H1 (cell line): ENCODE results near the gene MACROH2A1. TPM values are rescaled to one million over a fixed set of nuclear protein-coding genes. Genes with fewer than 3 reads are reported as not detected.

Experiments
- CTCF ChIA-PET: fragments of 300-600 bp; sonication (Branson Sonifier 250); formaldehyde crosslinking; loops from one replicate; lab custom pipeline; 2021; ENCODE audit not compliant: partially characterized antibody; lab: Charles Lee
- POLR2A ChIA-PET: fragments of 300-600 bp; sonication (Branson Sonifier 250); formaldehyde crosslinking; loops from one replicate; lab custom pipeline; 2021; ENCODE audit warnings: inconsistent platforms; ENCODE audit not compliant: partially characterized antibody; lab: Charles Lee
- DNase-seq, 2 experiments: peaks; one replicate each; pipeline versions ENCODE4 v3.0.0 to v3.0.0-alpha.2; 2010 to 2022; ENCODE audit warnings: low spot score in 2 of 2, low read depth in 1 of 2, mixed read lengths in 1 of 2
- FAIRE-seq: peaks from 2 replicates; lab custom pipeline; 2011; peaks lifted over from hg19 to GRCh38; lab: Jason Lieb, UNC
- H2AFZ ChIP-seq: 2 replicates; pipeline ENCODE4 v1.8.1; 2012; ENCODE audit warnings: low read length, inconsistent platforms
- H2AK5ac ChIP-seq: 2 replicates; pipeline ENCODE4 v1.6.1; 2013; ENCODE audit warnings: low read depth, low read length
- H2BK120ac ChIP-seq: replicated peaks from 2 replicates; pipeline ENCODE3; 2013; ENCODE audit warnings: low read depth, low read length, inconsistent platforms
- H2BK12ac ChIP-seq: 2 replicates; pipeline ENCODE4 v1.6.1; 2013; ENCODE audit warnings: low read depth, low read length
- H2BK15ac ChIP-seq: 2 replicates; pipeline ENCODE4 v1.6.1; 2013; ENCODE audit warnings: low read length
- H2BK20ac ChIP-seq: 2 replicates; pipeline ENCODE4 v1.6.1; 2013; ENCODE audit warnings: low read length
- H2BK5ac ChIP-seq: 2 replicates; pipeline ENCODE4 v1.6.1; 2013; ENCODE audit warnings: low read depth, low read length
- H3K14ac ChIP-seq: 2 replicates; pipeline ENCODE4 v1.6.1; 2013; ENCODE audit warnings: inconsistent platforms; ENCODE audit not compliant: insufficient read length
- H3K18ac ChIP-seq: 2 replicates; pipeline ENCODE4 v1.6.1; 2013; ENCODE audit warnings: low read length; ENCODE audit errors: extremely low read depth
- H3K23ac ChIP-seq: 2 replicates; pipeline ENCODE4 v1.6.1; 2013; ENCODE audit warnings: inconsistent platforms; ENCODE audit not compliant: insufficient read length
- H3K23me2 ChIP-seq: 2 replicates; pipeline ENCODE4 v1.6.1; 2013; ENCODE audit warnings: low read depth, low read length
- H3K27ac ChIP-seq: 2 replicates; pipeline ENCODE4 v1.6.1; 2011; ENCODE audit warnings: low read depth, low read length, inconsistent platforms
- H3K27me3 ChIP-seq, 4 experiments: replicated peaks in 1 of 4; 1 replicate in 1 of 4; 2 replicates in 3 of 4; pipeline versions ENCODE4 v1.6.1 to v1.8.1; 2011 to 2013; ENCODE audit warnings: low read length in 3 of 4, mild to moderate bottlenecking in 3 of 4, inconsistent platforms in 2 of 4, mixed read lengths in 2 of 4, moderate library complexity in 1 of 4; ENCODE audit not compliant: control insufficient read depth in 3 of 4, insufficient read depth in 3 of 4; ENCODE audit errors: extremely low read depth in 1 of 4
- H3K36me3 ChIP-seq, 4 experiments: 2 replicates each; pipeline versions ENCODE4 v1.6.1 to v1.8.1; 2011 to 2013; ENCODE audit warnings: mild to moderate bottlenecking in 4 of 4, low read length in 3 of 4, moderate library complexity in 2 of 4, control low read depth in 1 of 4, inconsistent platforms in 1 of 4; ENCODE audit not compliant: insufficient read depth in 4 of 4, control insufficient read depth in 2 of 4
- H3K4ac ChIP-seq: replicated peaks from 2 replicates; pipeline ENCODE3; 2013; ENCODE audit warnings: low read length, low read depth, mixed read lengths, inconsistent platforms; ENCODE audit not compliant: insufficient read length
- H3K4me1 ChIP-seq, 4 experiments: replicated peaks in 1 of 4; 1 replicate in 1 of 4; 2 replicates in 3 of 4; pipeline versions ENCODE4 v1.6.1 to v1.8.1; 2011 to 2013; ENCODE audit warnings: low read length in 3 of 4, inconsistent platforms in 2 of 4, mixed read lengths in 1 of 4; ENCODE audit not compliant: insufficient read depth in 4 of 4, control insufficient read depth in 3 of 4
- H3K4me2 ChIP-seq, 2 experiments: 2 replicates each; pipeline versions ENCODE4 v1.6.1 to v1.8.1; 2011 to 2013; ENCODE audit warnings: low read depth in 2 of 2, low read length in 2 of 2, control low read depth in 1 of 2, inconsistent platforms in 1 of 2, mild to moderate bottlenecking in 1 of 2; ENCODE audit not compliant: insufficient read depth in 1 of 2
- H3K4me3 ChIP-seq, 4 experiments: fragments of 200-600, 300-600 bp in 1 of 4; sonication (generic), shearing (Covaris generic), sonication (Bioruptor Twin) in 1 of 4; 2 replicates each; pipeline versions ENCODE4 v1.5.1 to v1.8.1; 2011 to 2016; ENCODE audit warnings: low read length in 4 of 4, low read depth in 3 of 4, control low read depth in 2 of 4, inconsistent platforms in 2 of 4, mild to moderate bottlenecking in 2 of 4, mixed read lengths in 1 of 4, moderate library complexity in 1 of 4; ENCODE audit not compliant: insufficient read depth in 2 of 4; ENCODE audit errors: extremely low read depth in 1 of 4
- H3K56ac ChIP-seq: replicated peaks from 2 replicates; pipeline ENCODE3; 2013; ENCODE audit warnings: low read depth, mild to moderate bottlenecking, mixed read lengths, low read length, inconsistent platforms; ENCODE audit not compliant: insufficient read length
- H3K79me1 ChIP-seq: 2 replicates; pipeline ENCODE4 v1.6.1; 2013; ENCODE audit warnings: low read depth, low read length, control low read depth
- H3K79me2 ChIP-seq, 2 experiments: 2 replicates each; pipeline versions ENCODE4 v1.6.1 to v1.8.1; 2012 to 2013; ENCODE audit warnings: low read length in 2 of 2, mild to moderate bottlenecking in 2 of 2, inconsistent platforms in 1 of 2; ENCODE audit not compliant: insufficient read depth in 2 of 2, control insufficient read depth in 1 of 2
- H3K9ac ChIP-seq, 4 experiments: replicated peaks in 1 of 4; 1 replicate in 1 of 4; 2 replicates in 3 of 4; pipeline versions ENCODE4 v1.6.1 to v1.8.1; 2011 to 2013; ENCODE audit warnings: low read depth in 3 of 4, low read length in 3 of 4, control low read depth in 2 of 4, mild to moderate bottlenecking in 2 of 4, moderate library complexity in 2 of 4, inconsistent platforms in 1 of 4; ENCODE audit errors: extremely low read depth in 1 of 4
- H3K9me3 ChIP-seq, 2 experiments: 2 replicates each; pipeline versions ENCODE4 v1.6.1 to v1.8.1; 2012 to 2013; ENCODE audit warnings: mild to moderate bottlenecking in 2 of 2, moderate library complexity in 2 of 2, control low read depth in 1 of 2, inconsistent platforms in 1 of 2, low read depth in 1 of 2, low read length in 1 of 2, mixed read lengths in 1 of 2; ENCODE audit not compliant: insufficient read depth in 2 of 2
- H4K20me1 ChIP-seq, 2 experiments: replicated peaks in 1 of 2; 2 replicates each; pipeline versions ENCODE3 to v1.8.1; 2011 to 2013; ENCODE audit warnings: inconsistent platforms in 2 of 2, low read length in 2 of 2, mild to moderate bottlenecking in 1 of 2; ENCODE audit not compliant: insufficient read depth in 2 of 2, control insufficient read depth in 1 of 2
- H4K5ac ChIP-seq: 2 replicates; pipeline ENCODE4 v1.6.1; 2013; ENCODE audit warnings: low read length, low read depth, mixed read lengths, inconsistent platforms; ENCODE audit not compliant: insufficient read length
- H4K8ac ChIP-seq: 2 replicates; pipeline ENCODE4 v1.8.0; 2013; ENCODE audit warnings: mild to moderate bottlenecking, moderate library complexity, low read length, inconsistent platforms; ENCODE audit not compliant: insufficient read depth; ENCODE audit errors: extremely low read depth
- H4K91ac ChIP-seq: replicated peaks from 2 replicates; pipeline ENCODE3; 2013; ENCODE audit warnings: low read length, mixed read lengths, inconsistent platforms; ENCODE audit not compliant: insufficient read length
- BCL11A ChIP-seq, 2 experiments: IDR thresholded peaks; one replicate each; pipeline ENCODE4 v1.6.1; 2011; ENCODE audit warnings: low read depth in 2 of 2, low read length in 2 of 2, mild to moderate bottlenecking in 2 of 2
- CTCF ChIP-seq, 3 experiments: IDR thresholded peaks; 1 replicate in 2 of 3; 2 replicates in 1 of 3; pipeline versions ENCODE4 v1.5.1 to v1.6.1; 2011; ENCODE audit warnings: low read length in 3 of 3, mild to moderate bottlenecking in 3 of 3, inconsistent platforms in 2 of 3, low read depth in 1 of 3, moderate library complexity in 1 of 3; ENCODE audit not compliant: insufficient read depth in 1 of 3; ENCODE audit errors: control extremely low read depth in 1 of 3
- E2F6 ChIP-seq: IDR thresholded peaks from 2 replicates; pipeline ENCODE4 v1.6.1; 2012; ENCODE audit warnings: inconsistent platforms
- RAD21 ChIP-seq, 2 experiments: IDR thresholded peaks in 1 of 2; conservative IDR thresholded peaks in 1 of 2; 2 replicates each; pipeline ENCODE4 v1.6.1; 2011; ENCODE audit warnings: low read depth in 2 of 2, low read length in 2 of 2, improper control_type of control experiment in 1 of 2, inconsistent platforms in 1 of 2, mild to moderate bottlenecking in 1 of 2, moderate library complexity in 1 of 2
- SIN3A ChIP-seq, 2 experiments: IDR thresholded peaks in 1 of 2; conservative IDR thresholded peaks in 1 of 2; 2 replicates each; pipeline ENCODE4 v1.6.1; 2011 to 2012; ENCODE audit warnings: low read length in 2 of 2, improper control_type of control experiment in 1 of 2, low read depth in 1 of 2, mild to moderate bottlenecking in 1 of 2
- WGBS, 2 experiments: shearing (Covaris generic) in 1 of 2; methylation state at CpG; one replicate each; pipeline versions ENCODE4 v1.1.6 to v1.1.7; 2013 to 2015; ENCODE audit warnings: low lambda C conversion rate in 2 of 2, mixed read lengths in 2 of 2, inconsistent platforms in 1 of 2, low coverage in 1 of 2, missing lambda C conversion rate in 1 of 2; ENCODE audit not compliant: insufficient replicate concordance in 2 of 2, insufficient coverage in 1 of 2, insufficient read length in 1 of 2; ENCODE audit errors: extremely low coverage in 1 of 2, missing lambda C conversion rate in 1 of 2; 5-methylcytosine and 5-hydroxymethylcytosine counted together
- polyA plus RNA-seq, 7 experiments: library from polyadenylated mRNA; depleted of rRNA in 3 of 7; stranded (reverse) in 5 of 7; unstranded in 2 of 7; fragments of >200 nt in 5 of 7; fragments of 200-250 nt in 2 of 7; gene quantifications; 1 replicate in 5 of 7; 2 replicates in 1 of 7; 4 replicates in 1 of 7; pipeline versions ENCODE4 v1.2.1 to v1.2.3, GENCODE V29; 2011 to 2013; ENCODE audit warnings: missing spikeins in 2 of 7, mixed read lengths in 2 of 7
- total RNA-seq: library from RNA; stranded (reverse); fragmentation: NEBNext Ultra II Directional; extraction: Animal tissue kit (Norgen Biotek cat#: 25700); gene quantifications from 2 replicates; pipeline ENCODE4 v1.2.1, GENCODE V29; 2021

The MACROH2A1 gene
- total and polyA plus RNA-seq, 2 of the 8 experiments (the other 6 are each of a cell fraction or from before 2014, with no cell fraction given) = 60.0 to 92.3 TPM

DNA sequence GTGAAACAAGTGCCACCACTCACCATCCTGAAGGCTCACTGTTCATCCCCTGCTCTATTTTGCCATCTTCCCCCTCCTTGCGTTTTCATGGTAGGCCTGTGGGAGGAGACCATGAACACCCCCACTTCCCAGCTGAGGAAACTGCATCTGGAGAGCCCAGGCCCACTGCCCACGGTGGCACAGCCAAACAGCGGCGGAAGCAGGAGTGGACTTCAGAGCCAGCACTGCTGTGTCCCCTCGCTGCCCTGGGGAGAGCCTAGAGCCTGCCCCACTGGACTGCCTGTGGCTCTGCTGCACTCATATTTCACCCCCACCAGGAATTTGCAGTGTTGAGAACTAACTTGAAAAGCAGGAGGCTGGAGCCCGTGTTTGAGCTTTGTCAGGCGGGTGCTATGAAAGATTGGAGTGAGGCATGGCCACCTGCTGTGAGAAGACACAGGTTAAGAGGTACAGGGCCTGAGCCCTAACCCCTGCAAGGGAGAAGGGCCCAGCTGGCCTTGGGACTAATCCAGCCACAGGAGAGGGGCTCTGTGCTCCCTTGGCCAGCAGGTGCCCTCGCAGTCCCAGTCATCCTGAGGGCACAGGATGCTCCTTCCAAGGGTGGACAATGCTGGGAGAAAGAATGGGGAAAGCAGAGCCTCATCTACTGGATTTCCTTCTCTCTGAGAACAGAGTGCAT is 79.0 kb downstream of the MACROH2A1 start:
- H3K14ac ChIP-seq = no peak overlapping the region
- H3K23ac ChIP-seq = no peak overlapping the region
- H3K36me3 ChIP-seq = no peaks in the 10 kb centered on the region
- H4K5ac ChIP-seq = no peak overlapping the region
- no peak overlapping the region for H2BK120ac ChIP-seq
- H3K9me3 ChIP-seq = 0 out of 4 replicates have a peak, but pooled peaks cover 0 to 2% of the 10 kb centered on the region in 2 experiments
- H3K79me2 ChIP-seq = no peaks in the 10 kb centered on the region
- H2AK5ac ChIP-seq = no peak overlapping the region; the same call in 1 of the 2 replicates
- no peaks in the 10 kb centered on the region for H3K27me3 ChIP-seq
- no peak overlapping the region for H2AFZ ChIP-seq
- FAIRE-seq = no peak
- no peaks in the 10 kb centered on the region; a peak in 1 of 7 replicates for H3K4me1 ChIP-seq
- no peak overlapping the region for H3K18ac ChIP-seq
- H4K91ac ChIP-seq = no peak overlapping the region
- H3K4me3 ChIP-seq = no peak overlapping the region
- no peaks in the 10 kb centered on the region for H3K79me1 ChIP-seq
- no peak overlapping the region for H2BK20ac ChIP-seq
- H2BK12ac ChIP-seq = no peak overlapping the region
- H4K20me1 ChIP-seq = peaks cover 0 to 3% of the 10 kb centered on the region in 2 experiments
- H3K9ac ChIP-seq = no peak overlapping the region
- H3K4ac ChIP-seq = no peak overlapping the region
- no peak overlapping the region for H3K27ac ChIP-seq
- WGBS, 2 experiments = 73% methylated on average over 8 of the region's 8 CpGs; no CpG with 5 or more reads in 1 of the 2 experiments
- H3K23me2 ChIP-seq = no peaks in the 10 kb centered on the region
- H2BK5ac ChIP-seq = no peak overlapping the region
- H4K8ac ChIP-seq = no peak overlapping the region
- H3K56ac ChIP-seq = no peak overlapping the region
- ChIA-PET POLR2A (no interaction called here), CTCF (interaction anchor here (0.6 to 1.9 kb wide), 9 partner anchors 9 to 403 kb away, joined by 3 to 9 read pairs (median 3); no protein-coding TSS in a partner anchor)
- H2BK15ac ChIP-seq = no peak overlapping the region
- TF ChIP-seq SIN3A (conservative IDR thresholded peaks at IDR 0.05 in 1 of 2, IDR thresholded peaks at IDR 0.05 in 1 of 2; ENCODE audit: low read depth in 1 of 2, low read length in 2 of 2) = no peak
- peak; percentile 65 to 78 for TF ChIP-seq RAD21 (IDR thresholded peaks at IDR 0.05 in 1 of 2, conservative IDR thresholded peaks at IDR 0.05 in 1 of 2; ENCODE audit: low read depth in 2 of 2, low read length in 2 of 2)
- TF ChIP-seq E2F6 = no peak
- TF ChIP-seq BCL11A (IDR thresholded peaks at IDR 0.05; ENCODE audit: low read depth in 2 of 2, low read length in 2 of 2) = no peak
- peak; percentile 61 to 74 (median 74) for TF ChIP-seq CTCF (IDR thresholded peaks at IDR 0.05; ENCODE audit: control extremely low read depth in 1 of 3, insufficient read depth in 1 of 3, low read depth in 1 of 3, low read length in 3 of 3)
- H3K4me2 ChIP-seq = no peak overlapping the region
- peak in 1 of 2 experiments; percentile 56 for DNase-seq
